Measurements from ENCODE around the gene SNAPC4.

Gene SNAPC4

DNA sequence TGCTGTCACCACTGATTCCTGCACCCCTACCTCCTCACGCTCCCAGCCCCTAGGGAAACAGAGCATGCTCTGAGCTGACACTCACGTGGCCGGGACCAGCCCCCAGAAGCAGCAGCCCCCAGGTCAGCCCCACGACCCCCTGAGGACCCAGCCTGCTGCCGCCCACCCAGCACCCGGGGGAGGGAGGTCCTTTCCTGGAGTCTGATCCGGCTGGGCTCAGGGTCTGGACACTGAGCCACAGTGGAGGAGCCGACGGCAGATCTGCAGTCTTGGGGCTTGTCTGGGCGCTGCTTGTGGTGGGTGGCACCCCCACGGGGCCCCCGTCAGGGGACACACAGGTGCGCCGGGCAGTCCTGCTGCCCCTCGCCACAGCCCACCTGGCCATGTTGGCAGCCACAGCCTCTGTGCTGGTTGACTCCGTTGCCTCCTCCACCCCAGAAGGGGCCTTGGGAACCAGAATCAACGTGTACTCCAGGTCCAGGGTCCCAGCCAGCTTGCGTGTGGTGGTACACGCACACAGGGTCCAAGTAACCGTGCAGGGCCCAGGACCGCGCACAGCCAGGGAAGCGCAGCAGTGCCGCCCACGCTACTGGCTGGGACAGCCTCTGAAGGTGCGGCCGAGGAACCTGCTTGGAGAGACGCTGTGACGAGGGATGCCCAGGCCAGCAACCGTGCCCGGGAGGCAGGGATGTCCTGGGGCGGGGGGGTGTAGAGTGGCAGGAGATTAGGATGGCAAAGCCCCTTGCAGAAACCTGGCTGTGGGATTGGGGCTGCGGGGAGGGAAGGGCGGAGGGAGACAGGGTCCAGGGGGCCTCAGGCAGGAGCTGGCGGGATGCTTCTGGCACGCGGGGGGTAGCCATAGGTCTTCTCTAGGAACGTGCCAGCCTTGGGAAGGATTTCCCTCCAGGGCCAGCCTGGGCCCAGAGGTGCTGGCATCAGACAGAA is 39.9 kb downstream of the SNAPC4 start:
- Histone ChIP-seq H3K36me3 (ENCODE audit: control insufficient read depth, low read length) (no peaks in the 10 kb centered on the region), H3K27ac (ENCODE audit: low read depth, low read length) (no peak overlapping the region), H3K4me1 (ENCODE audit: control insufficient read depth, low read length) (peaks cover 11% of the 10 kb centered on the region), H3F3A (ENCODE audit: control insufficient read depth, insufficient read depth) (no peaks in the 10 kb centered on the region), H4K20me1 (ENCODE audit: control insufficient read depth, insufficient read depth, low read depth, low read length) (no peaks in the 10 kb centered on the region), H3K79me2 (ENCODE audit: control insufficient read depth, low read length) (peaks cover 5% of the 10 kb centered on the region; the same call in 1 of the 2 replicates), H3K27me3 (ENCODE audit: control insufficient read depth, low read length) (no peaks in the 10 kb centered on the region), H3K4me3 (ENCODE audit: low read length) (no peak overlapping the region), H3K9me2 (replicated peaks; ENCODE audit: control insufficient read depth, low read length) (no peaks in the 10 kb centered on the region), H3K9me3 (ENCODE audit: control insufficient read depth, insufficient read depth, low read length) (no peaks in the 10 kb centered on the region), H3K4me2 (ENCODE audit: low read length) (no peak overlapping the region)
- TF ChIP-seq EZH2phosphoT487 (IDR thresholded peaks at IDR 0.05; ENCODE audit: borderline replicate concordance, low read length), result no peak
- TF ChIP-seq, protein P1, sequence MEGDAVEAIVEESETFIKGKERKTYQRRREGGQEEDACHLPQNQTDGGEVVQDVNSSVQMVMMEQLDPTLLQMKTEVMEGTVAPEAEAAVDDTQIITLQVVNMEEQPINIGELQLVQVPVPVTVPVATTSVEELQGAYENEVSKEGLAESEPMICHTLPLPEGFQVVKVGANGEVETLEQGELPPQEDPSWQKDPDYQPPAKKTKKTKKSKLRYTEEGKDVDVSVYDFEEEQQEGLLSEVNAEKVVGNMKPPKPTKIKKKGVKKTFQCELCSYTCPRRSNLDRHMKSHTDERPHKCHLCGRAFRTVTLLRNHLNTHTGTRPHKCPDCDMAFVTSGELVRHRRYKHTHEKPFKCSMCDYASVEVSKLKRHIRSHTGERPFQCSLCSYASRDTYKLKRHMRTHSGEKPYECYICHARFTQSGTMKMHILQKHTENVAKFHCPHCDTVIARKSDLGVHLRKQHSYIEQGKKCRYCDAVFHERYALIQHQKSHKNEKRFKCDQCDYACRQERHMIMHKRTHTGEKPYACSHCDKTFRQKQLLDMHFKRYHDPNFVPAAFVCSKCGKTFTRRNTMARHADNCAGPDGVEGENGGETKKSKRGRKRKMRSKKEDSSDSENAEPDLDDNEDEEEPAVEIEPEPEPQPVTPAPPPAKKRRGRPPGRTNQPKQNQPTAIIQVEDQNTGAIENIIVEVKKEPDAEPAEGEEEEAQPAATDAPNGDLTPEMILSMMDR (IDR thresholded peaks at IDR 0.05; ENCODE audit: low read depth, low read length, poor library complexity, severe bottlenecking), result no peak

- peaks cover 8% of the 10 kb centered on the region for H3K4me1 ChIP-seq (ENCODE audit: control insufficient read depth, low read length)
- no peaks in the 10 kb centered on the region for H3K9me2 ChIP-seq (replicated peaks; ENCODE audit: control insufficient read depth, low read length)
- no peaks in the 10 kb centered on the region for H3K36me3 ChIP-seq (ENCODE audit: control insufficient read depth, low read length)
Observed at GRCh38 chr9:136358888-136359287, 41.1 kb downstream of the SNAPC4 start.

GRCh38 chr9:136358016-136358415 is 42.0 kb downstream of the SNAPC4 start:
- H3K27me3 ChIP-seq (ENCODE audit: control insufficient read depth, low read length), result peaks cover 17% of the 10 kb centered on the region
- H3K9me2 ChIP-seq (replicated peaks; ENCODE audit: control insufficient read depth, low read length), result no peaks in the 10 kb centered on the region
- H3K36me3 ChIP-seq (ENCODE audit: control insufficient read depth, low read length), result no peaks in the 10 kb centered on the region
- H3K9me3 ChIP-seq (ENCODE audit: control insufficient read depth, insufficient read depth, low read length), result no peaks in the 10 kb centered on the region
- H3K4me2 ChIP-seq (ENCODE audit: low read length), result no peak overlapping the region
- TF ChIP-seq, protein P1 (IDR thresholded peaks at IDR 0.05; ENCODE audit: low read depth, low read length, poor library complexity, severe bottlenecking), result no peak
- TF ChIP-seq EZH2phosphoT487 (IDR thresholded peaks at IDR 0.05; ENCODE audit: borderline replicate concordance, low read length), result no peak
- no peaks in the 10 kb centered on the region for H4K20me1 ChIP-seq (ENCODE audit: control insufficient read depth, insufficient read depth, low read depth, low read length)
- H3K4me1 ChIP-seq (ENCODE audit: control insufficient read depth, low read length), result peaks cover 6% of the 10 kb centered on the region
- no peak overlapping the region for H3K27ac ChIP-seq (ENCODE audit: low read depth, low read length)
- no peaks in the 10 kb centered on the region for H3F3A ChIP-seq (ENCODE audit: control insufficient read depth, insufficient read depth)
- H3K4me3 ChIP-seq (ENCODE audit: low read length), result no peak overlapping the region
- H3K79me2 ChIP-seq (ENCODE audit: control insufficient read depth, low read length), result peaks cover 5% of the 10 kb centered on the region; the same call in 1 of the 2 replicates

More at GRCh38 chr9:136358888-136359287, 41.1 kb downstream of the SNAPC4 start:
- Histone ChIP-seq H3F3A (ENCODE audit: control insufficient read depth, insufficient read depth) (no peaks in the 10 kb centered on the region), H3K4me3 (ENCODE audit: low read length) (no peak overlapping the region), H3K4me2 (ENCODE audit: low read length) (no peak overlapping the region), H3K9me3 (ENCODE audit: control insufficient read depth, insufficient read depth, low read length) (no peaks in the 10 kb centered on the region), H4K20me1 (ENCODE audit: control insufficient read depth, insufficient read depth, low read depth, low read length) (no peaks in the 10 kb centered on the region), H3K79me2 (ENCODE audit: control insufficient read depth, low read length) (peaks cover 5% of the 10 kb centered on the region; the same call in 1 of the 2 replicates), H3K27ac (ENCODE audit: low read depth, low read length) (no peak overlapping the region), H3K27me3 (ENCODE audit: control insufficient read depth, low read length) (peaks cover 9% of the 10 kb centered on the region; the same call in 1 of the 2 replicates)
- no peak for TF ChIP-seq EZH2phosphoT487 (IDR thresholded peaks at IDR 0.05; ENCODE audit: borderline replicate concordance, low read length)
- TF ChIP-seq, protein P1 (IDR thresholded peaks at IDR 0.05; ENCODE audit: low read depth, low read length, poor library complexity, severe bottlenecking), result no peak

All from DOHH2 (cell line).